HG03280 (cell line): ENCODE measurements around the gene ABHD16B.
"Not testable (repeated sequence)": the region's sequence is repeated elsewhere in the genome, so short reads cannot be mapped to it uniquely, and the experiment has no call there.

Experiments
- ATAC-seq: cut with Tn5 transposase; IDR thresholded peaks from one replicate; pipeline ENCODE4 v1.9.1; 2021; ENCODE audit warnings: mild to moderate bottlenecking, moderate library complexity; ENCODE audit not compliant: unreplicated experiment

Gene ABHD16B

GRCh38 chr20:63854766-63855362 is 6.4 kb upstream of the ABHD16B start:
- no peak for ATAC-seq

- no peak for ATAC-seq
These were observed 5.8 kb upstream of the ABHD16B start for GRCh38 chr20:63855363-63856097.

DNA sequence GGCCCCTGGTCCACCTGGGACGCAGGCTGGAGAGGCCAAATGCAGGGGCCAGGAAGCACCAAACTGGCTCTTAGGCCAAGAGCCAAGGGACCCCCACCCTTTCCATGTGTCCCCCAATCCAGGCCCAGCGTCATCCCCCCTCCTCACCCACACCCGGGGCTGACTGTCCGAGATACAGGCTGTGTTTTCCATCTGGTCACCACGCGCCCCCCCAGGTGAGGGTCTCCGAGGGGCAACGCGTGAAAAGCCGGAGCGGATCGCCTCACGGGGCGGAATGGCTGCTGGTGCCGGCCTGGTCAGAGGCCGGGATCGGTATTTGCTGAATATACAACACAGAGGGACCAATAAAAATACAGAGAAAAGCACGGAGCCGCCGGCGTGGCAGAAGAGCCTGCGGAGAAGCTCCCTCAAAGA is 5.2 kb upstream of the ABHD16B start:
- no peak for ATAC-seq

- ATAC-seq = no peak
These were observed 3.4 kb upstream of the ABHD16B start for GRCh38 chr20:63857764-63858392.

- no peak for ATAC-seq
These were observed 2.7 kb upstream of the ABHD16B start for GRCh38 chr20:63858393-63859165.

GRCh38 chr20:63859166-63859699 is 2.1 kb upstream of the ABHD16B start:
- no peak for ATAC-seq

DNA sequence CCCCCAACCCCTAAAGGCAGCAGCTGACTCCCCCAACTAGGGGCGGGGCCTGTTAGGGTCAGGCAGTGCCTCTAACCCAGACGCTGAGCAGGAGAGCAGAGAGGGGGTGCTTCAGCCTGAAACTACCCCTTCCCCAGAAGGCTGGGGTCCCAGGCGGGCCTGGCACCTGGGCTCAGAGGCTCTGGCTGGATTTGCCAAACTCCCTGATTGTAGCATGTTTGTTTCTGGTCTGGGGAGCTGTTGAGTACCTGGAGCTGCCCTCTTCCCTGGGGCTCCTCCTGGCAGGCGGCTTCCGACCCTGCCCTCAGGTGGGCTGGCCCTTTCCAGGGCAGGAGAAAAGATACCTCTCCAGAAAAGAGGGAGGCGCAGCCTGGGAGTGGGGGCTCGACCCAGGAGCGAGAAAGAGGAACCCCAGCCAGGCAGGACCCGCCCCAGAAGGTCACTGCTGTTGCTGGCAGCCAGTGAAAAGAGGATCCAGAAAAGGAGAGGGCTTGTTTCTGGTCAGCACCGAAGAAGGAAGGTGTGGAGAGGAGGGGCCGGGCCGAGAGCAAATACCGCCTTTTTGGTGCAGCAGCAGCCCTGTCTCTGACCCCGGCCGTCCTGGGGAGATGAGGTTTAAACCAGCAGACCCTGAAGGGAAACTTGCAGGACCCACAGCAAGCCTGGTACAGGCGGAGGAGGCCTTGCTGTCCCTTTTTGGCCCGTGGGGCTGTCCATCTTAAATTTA is 810 bp upstream of the ABHD16B start:
- no peak for ATAC-seq

- ATAC-seq = no peak
These were observed 943 bp downstream of the ABHD16B start for GRCh38 chr20:63861981-63862901.

GRCh38 chr20:63863021-63863797 is 1.9 kb downstream of the ABHD16B start:
- ATAC-seq = no peak

DNA sequence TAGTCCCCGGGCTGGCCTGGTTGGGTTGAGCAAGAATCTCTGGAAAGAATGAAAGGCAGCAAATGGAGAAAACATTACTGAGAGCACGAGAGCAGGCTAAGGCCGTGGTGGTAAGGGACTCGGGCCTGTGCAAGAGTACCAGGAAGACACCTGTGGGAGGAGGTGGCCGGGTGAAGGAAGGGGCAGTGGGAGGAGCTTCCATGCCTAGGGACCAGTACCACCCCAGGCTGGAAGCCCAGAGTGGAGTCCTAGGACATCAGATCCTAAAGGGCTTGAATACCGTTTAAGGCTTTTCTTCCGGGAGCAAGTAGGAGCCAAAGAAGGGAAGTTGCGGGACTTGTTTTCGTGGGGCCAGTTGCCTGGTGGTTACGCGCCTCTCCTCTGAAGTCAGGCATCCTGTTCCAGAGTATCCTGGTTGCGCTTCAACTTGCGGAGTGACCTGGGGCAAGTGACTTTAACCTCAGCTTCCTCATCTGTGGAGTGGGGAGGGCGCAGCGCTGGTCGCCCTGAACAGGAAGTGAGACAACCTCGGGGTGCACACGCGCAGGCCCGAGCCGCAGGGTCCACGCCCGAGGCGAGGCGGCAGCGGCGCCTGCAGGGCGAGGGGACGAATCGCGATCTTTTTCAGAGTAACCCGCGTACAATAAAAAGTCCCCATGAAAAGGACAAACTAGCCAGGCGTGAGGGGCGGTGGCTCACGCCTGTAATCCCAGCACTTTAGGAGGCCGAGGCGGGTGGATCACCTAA is 2.7 kb downstream of the ABHD16B start:
- peak; percentile 64 for ATAC-seq

- ATAC-seq = peak; percentile 1
These were observed 3.3 kb downstream of the ABHD16B start for GRCh38 chr20:63864545-63864977.

GRCh38 chr20:63864978-63865640 is 3.8 kb downstream of the ABHD16B start, which contains the start of gene TPD52L2:
Gene TPD52L2, plus strand, starts transcription at chr20:63865270. Its CDS starts 96 bp downstream, at chr20:63865366.
- ATAC-seq = peak; percentile 77

DNA sequence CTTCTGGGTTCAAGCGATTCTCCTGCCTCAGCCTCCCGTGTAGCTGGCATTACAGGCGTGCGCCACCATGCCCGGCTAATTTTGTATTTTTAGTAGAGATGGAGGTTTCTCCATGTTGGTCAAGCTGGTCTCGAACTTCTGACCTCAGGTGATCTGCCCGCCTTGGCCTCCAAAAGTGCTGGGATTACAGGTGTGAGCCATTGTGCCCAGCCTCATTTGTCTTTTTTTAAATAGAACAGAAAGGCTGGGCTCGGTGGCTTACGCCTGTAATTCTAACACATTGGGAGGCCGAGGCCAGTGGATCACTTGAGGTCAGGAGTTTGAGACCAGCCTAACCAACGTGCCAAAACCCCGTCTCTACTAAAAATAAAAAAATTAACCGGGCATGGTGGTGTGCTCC is 5.7 kb downstream of the ABHD16B start:
- not testable (repeated sequence) for ATAC-seq

GRCh38 chr20:63868264-63868663 is 7.0 kb downstream of the ABHD16B start:
- no peak for ATAC-seq

GRCh38 chr20:63873477-63873971 is 12.2 kb downstream of the ABHD16B start:
- ATAC-seq = no peak

- not testable (repeated sequence) for ATAC-seq
These were observed 12.9 kb downstream of the ABHD16B start for GRCh38 chr20:63874241-63874640.

GRCh38 chr20:63876489-63877036 is 15.3 kb downstream of the ABHD16B start:
- no peak for ATAC-seq
